Endothelial cell of umbilical vein (primary cell): Measurements from ENCODE around the gene CCDC34. TPM values are rescaled to one million over a fixed set of nuclear protein-coding genes. Genes with fewer than 3 reads are reported as not detected.

Experiments
- BruUV-seq: library from RNA; stranded (reverse); fragments of 400-500 nt; replicated peaks from 2 replicates; lab custom pipeline; 2021; lab: Mats Ljungman, UMichigan
- CTCF ChIA-PET: fragments of 300-600, 350-600 bp; sonication (Branson Sonifier 250); formaldehyde crosslinking; loops from one replicate; lab custom pipeline; 2021; ENCODE audit warnings: antibody characterized with exemption, inconsistent platforms; lab: Charles Lee
- POLR2A ChIA-PET: fragments of 300-600, 350-600 bp; sonication (Branson Sonifier 250); formaldehyde crosslinking; loops from one replicate; lab custom pipeline; 2021; ENCODE audit warnings: antibody characterized with exemption, inconsistent platforms; lab: Charles Lee
- DNase-seq: peaks from one replicate; pipeline ENCODE4 v3.0.0-alpha.2; 2011; ENCODE audit warnings: low read depth, low spot score
- FAIRE-seq: peaks from 2 replicates; lab custom pipeline; 2011; peaks lifted over from hg19 to GRCh38; lab: Jason Lieb, UNC
- H2AFZ ChIP-seq: 2 replicates; pipeline ENCODE4 v1.6.0; 2012; ENCODE audit warnings: low read depth, low read length, control low read depth, inconsistent platforms
- H3K27ac ChIP-seq: 2 replicates; pipeline ENCODE4 v1.5.1; 2011; ENCODE audit warnings: low read depth, mild to moderate bottlenecking, control low read depth, low read length, moderate library complexity; ENCODE audit not compliant: insufficient read depth
- H3K27me3 ChIP-seq, 2 experiments: 2 replicates each; pipeline versions ENCODE4 v1.6.0 to v1.6.1; 2011; ENCODE audit warnings: low read length in 2 of 2, mixed read lengths in 1 of 2; ENCODE audit not compliant: control insufficient read depth in 2 of 2, insufficient read depth in 2 of 2
- H3K36me3 ChIP-seq, 2 experiments: 2 replicates in 1 of 2; 3 replicates in 1 of 2; pipeline ENCODE4 v1.5.1; 2011; ENCODE audit warnings: low read length in 2 of 2, mild to moderate bottlenecking in 1 of 2, moderate library complexity in 1 of 2; ENCODE audit not compliant: control insufficient read depth in 2 of 2, insufficient read depth in 2 of 2; ENCODE audit errors: extremely low read depth in 1 of 2
- H3K4me1 ChIP-seq: 3 replicates; pipeline ENCODE4 v1.5.1; 2011; ENCODE audit warnings: mild to moderate bottlenecking, low read length; ENCODE audit not compliant: control insufficient read depth, insufficient read depth; ENCODE audit errors: extremely low read depth
- H3K4me2 ChIP-seq: 2 replicates; pipeline ENCODE4 v1.6.1; 2011; ENCODE audit warnings: low read length, control low read depth, mixed read lengths; ENCODE audit not compliant: insufficient read depth
- H3K4me3 ChIP-seq, 3 experiments: fragments of 200-600 bp in 1 of 3; sonication (generic), shearing (Covaris generic) in 1 of 3; replicated peaks in 1 of 3; 2 replicates each; pipeline ENCODE4 v1.5.1; 2011 to 2016; ENCODE audit warnings: control low read depth in 3 of 3, low read length in 3 of 3, mild to moderate bottlenecking in 2 of 3, inconsistent platforms in 1 of 3, low read depth in 1 of 3, moderate library complexity in 1 of 3; ENCODE audit not compliant: insufficient read depth in 1 of 3
- H3K79me2 ChIP-seq: 2 replicates; pipeline ENCODE4 v1.6.0; 2012; ENCODE audit warnings: low read length, inconsistent platforms; ENCODE audit not compliant: control insufficient read depth, insufficient read depth
- H3K9ac ChIP-seq: replicated peaks from 2 replicates; pipeline ENCODE3; 2011; ENCODE audit warnings: low read length, control low read depth; ENCODE audit not compliant: insufficient read depth; ENCODE audit errors: extremely low read depth
- H3K9me1 ChIP-seq: replicated peaks from 3 replicates; pipeline ENCODE4 v1.6.0; 2011; ENCODE audit warnings: mild to moderate bottlenecking, low read length; ENCODE audit not compliant: control insufficient read depth, insufficient read depth; ENCODE audit errors: extremely low read depth
- H3K9me3 ChIP-seq: replicated peaks from 2 replicates; pipeline ENCODE4 v1.5.1; 2012; ENCODE audit warnings: low read length, inconsistent platforms; ENCODE audit not compliant: control insufficient read depth, insufficient read depth
- H4K20me1 ChIP-seq: replicated peaks from 2 replicates; pipeline ENCODE3; 2011; ENCODE audit warnings: mild to moderate bottlenecking, low read length; ENCODE audit not compliant: control insufficient read depth, insufficient read depth; ENCODE audit errors: extremely low read depth
- EZH2 ChIP-seq: IDR thresholded peaks from 2 replicates; pipeline ENCODE4 v1.6.1; 2012; ENCODE audit warnings: borderline replicate concordance, low read depth, mild to moderate bottlenecking, moderate library complexity, low read length, inconsistent platforms; ENCODE audit not compliant: severe bottlenecking
- FOS ChIP-seq: IDR thresholded peaks from 2 replicates; pipeline ENCODE4 v1.6.1; 2011; ENCODE audit warnings: mild to moderate bottlenecking, low read length, moderate library complexity, borderline replicate concordance; ENCODE audit not compliant: insufficient read depth
- GATA2 ChIP-seq: IDR thresholded peaks from 2 replicates; pipeline ENCODE4 v1.7.0; 2011; ENCODE audit warnings: low read depth, mild to moderate bottlenecking, moderate library complexity, mixed read lengths, low read length; ENCODE audit not compliant: insufficient read length, insufficient read depth
- JUN ChIP-seq: IDR thresholded peaks from 2 replicates; pipeline ENCODE4 v1.6.1; 2011; ENCODE audit warnings: borderline replicate concordance, low read depth; ENCODE audit not compliant: insufficient read length, insufficient read depth
- POLR2A ChIP-seq: IDR thresholded peaks from 2 replicates; pipeline ENCODE4 v1.6.1; 2012; ENCODE audit warnings: low read depth, mild to moderate bottlenecking, control low read depth, low read length
- POLR2AphosphoS5 ChIP-seq: IDR thresholded peaks from 2 replicates; pipeline ENCODE4 v1.6.1; 2012; ENCODE audit warnings: low read depth, mild to moderate bottlenecking, control low read depth, low read length, moderate library complexity; ENCODE audit not compliant: insufficient read depth
- dilution Hi-C: fragments of 300-500 bp; cut with MboI; formaldehyde crosslinking; loops from one replicate; pipeline ENCODE4 v1.15.0; 2019; ENCODE audit warnings: low sequenced_read_pairs; ENCODE audit not compliant: extremely low pct_ligation_motif_present
- intact Hi-C: fragments of 100-400 bp; cut with micrococcal nuclease; formaldehyde crosslinking; loops from one replicate; pipeline ENCODE4 v1.10.0; 2022
- polyA plus RNA-seq, 4 experiments: library from polyadenylated mRNA; depleted of rRNA in 3 of 4; stranded (reverse) in 3 of 4; unstranded in 1 of 4; fragments of >200 nt; gene quantifications; 2 replicates each; pipeline versions ENCODE4 v1.2.1 to v1.2.3, GENCODE V29; 2011 to 2012; ENCODE audit warnings: missing spikeins in 1 of 4
- total RNA-seq: library from RNA; stranded (reverse); gene quantifications from 2 replicates; pipeline ENCODE4 v1.2.3, GENCODE V29; 2021

Gene CCDC34
- total and polyA plus RNA-seq, 2 donors (not counting 3 experiments of a cell fraction or from before 2014, with no cell fraction given), result 2.3 to 11.4 TPM

- ChIA-PET POLR2A (no interaction called here), CTCF (no interaction called here)
- no peaks in the 10 kb centered on the region for H3K79me2 ChIP-seq
- H4K20me1 ChIP-seq, result no peaks in the 10 kb centered on the region
- peak; percentile 71 for FAIRE-seq
- peaks cover 6% of the 10 kb centered on the region for H3K4me1 ChIP-seq
- BruUV-seq, result no TSS peak
- DNase-seq, result peak; percentile 81
- no peaks in the 10 kb centered on the region for H3K36me3 ChIP-seq
- no peak overlapping the region for H2AFZ ChIP-seq
- H3K27me3 ChIP-seq, result no peaks in the 10 kb centered on the region
- H3K4me2 ChIP-seq, result no peak overlapping the region
- TF ChIP-seq POLR2A, result no peak
- no peak for TF ChIP-seq POLR2AphosphoS5
- peak; percentile 72 for TF ChIP-seq FOS
- no peak for TF ChIP-seq JUN
- no peak for TF ChIP-seq EZH2
- peak; percentile 38 for TF ChIP-seq GATA2
- H3K9me3 ChIP-seq, result no peaks in the 10 kb centered on the region
- no peak overlapping the region for H3K4me3 ChIP-seq
- H3K27ac ChIP-seq, result no peak overlapping the region
- no peaks in the 10 kb centered on the region for H3K9me1 ChIP-seq
- intact Hi-C loops (no loop called here), dilution Hi-C loops (no loop called here)
- H3K9ac ChIP-seq, result no peak overlapping the region
These were observed 29.5 kb upstream of the CCDC34 start for GRCh38 chr11:27392278-27393114.
